Iris pigment epithelial cell (primary cell): ENCODE results near the gene RBP7.
"Not testable (repeated sequence)": the region's sequence is repeated elsewhere in the genome, so short reads cannot be mapped to it uniquely, and the experiment has no call there.

ENCODE experiments used
- DNase-seq: peaks from one replicate; pipeline ENCODE4 v3.0.0-alpha.2; 2011; ENCODE audit warnings: low read depth

Gene RBP7

DNA sequence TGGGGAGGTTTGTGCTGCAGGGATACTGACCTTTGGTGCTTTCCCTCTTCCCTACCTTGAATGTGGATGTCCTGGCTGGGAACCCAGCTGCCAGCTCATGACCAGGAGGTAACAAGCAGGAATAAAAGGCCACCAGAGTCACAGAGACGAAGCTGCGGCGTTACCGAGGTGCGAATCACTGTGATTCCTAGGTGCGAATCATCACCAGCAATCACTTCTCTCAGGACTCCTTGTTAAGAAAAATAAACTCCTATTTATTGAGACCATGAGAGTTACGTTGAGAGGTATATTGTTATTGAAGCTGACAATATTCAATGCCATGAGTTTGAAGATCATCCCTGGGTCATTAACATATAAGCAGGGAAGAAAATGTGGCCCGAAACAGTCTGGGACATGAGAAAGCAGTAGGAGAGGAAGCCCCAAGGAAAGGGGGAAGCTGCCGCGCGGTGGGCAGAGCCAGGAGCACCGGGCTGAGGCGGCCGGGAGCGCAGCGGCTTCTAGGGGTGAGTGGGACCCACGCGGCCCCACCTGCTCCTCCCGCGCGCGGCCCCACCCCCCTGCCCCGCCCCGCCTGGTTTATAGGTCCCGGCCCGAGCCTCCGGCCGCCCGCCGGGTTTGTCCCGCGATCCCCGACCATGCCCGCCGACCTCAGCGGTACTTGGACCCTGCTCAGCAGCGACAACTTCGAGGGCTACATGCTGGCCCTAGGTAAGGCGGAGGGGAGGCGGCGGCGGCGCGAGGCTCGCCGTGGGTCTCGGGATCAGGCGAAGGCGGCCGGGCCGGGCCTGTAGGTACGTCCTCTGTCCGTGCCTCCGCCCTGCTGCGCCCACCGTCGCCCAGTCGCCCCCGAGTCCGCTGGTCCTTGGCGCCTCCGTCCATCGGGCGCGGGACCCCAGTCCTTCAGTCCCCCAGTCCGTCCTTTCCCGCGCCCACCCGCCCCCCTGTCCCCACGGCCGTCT, at the start of gene RBP7:
TSS of gene RBP7 (plus strand) at position 605 of the 959 bp plus-strand sequence. CDS start at position 636, 31 bp downstream.
- no peak for DNase-seq

DNA sequence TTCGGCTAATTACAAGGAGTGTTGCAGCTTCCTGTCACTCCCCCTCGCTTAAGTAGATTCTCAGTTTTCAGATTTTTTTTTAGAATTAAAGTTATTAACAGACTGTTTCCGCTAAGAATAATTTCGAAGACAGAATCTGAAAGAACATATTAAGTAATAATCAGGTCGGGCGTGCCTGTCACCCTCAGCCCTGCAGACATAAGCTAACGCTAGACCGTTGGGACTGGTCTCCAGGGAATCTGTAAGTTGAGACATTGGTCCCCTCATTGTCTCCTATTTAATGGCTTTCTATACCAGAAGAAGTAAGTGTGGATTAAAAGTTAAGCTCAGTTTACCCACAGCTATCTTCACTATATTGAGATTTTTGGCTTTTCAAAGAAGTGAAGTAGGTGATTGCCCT, 39.3 kb upstream of the RBP7 start:
- no peak for DNase-seq

DNA sequence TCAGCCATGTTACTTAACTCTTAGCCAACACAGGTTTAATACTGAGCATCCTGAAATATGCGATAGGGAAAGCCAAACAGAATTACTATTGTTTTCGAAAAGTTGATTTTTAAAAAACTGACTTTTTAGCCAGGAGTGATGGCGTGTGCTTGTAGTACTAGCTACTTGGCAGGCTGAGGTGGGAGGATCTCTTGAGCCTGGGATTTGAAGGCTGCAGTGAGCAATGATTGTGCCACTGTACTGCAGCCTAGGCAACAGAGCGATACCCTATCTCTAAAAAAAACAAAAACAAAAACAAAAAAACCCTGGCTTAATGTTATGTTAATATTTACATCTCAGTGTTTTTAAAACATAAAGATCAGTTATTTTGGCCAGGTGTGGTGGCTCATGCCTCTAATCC, 37.0 kb upstream of the RBP7 start:
- no peak for DNase-seq

DNA sequence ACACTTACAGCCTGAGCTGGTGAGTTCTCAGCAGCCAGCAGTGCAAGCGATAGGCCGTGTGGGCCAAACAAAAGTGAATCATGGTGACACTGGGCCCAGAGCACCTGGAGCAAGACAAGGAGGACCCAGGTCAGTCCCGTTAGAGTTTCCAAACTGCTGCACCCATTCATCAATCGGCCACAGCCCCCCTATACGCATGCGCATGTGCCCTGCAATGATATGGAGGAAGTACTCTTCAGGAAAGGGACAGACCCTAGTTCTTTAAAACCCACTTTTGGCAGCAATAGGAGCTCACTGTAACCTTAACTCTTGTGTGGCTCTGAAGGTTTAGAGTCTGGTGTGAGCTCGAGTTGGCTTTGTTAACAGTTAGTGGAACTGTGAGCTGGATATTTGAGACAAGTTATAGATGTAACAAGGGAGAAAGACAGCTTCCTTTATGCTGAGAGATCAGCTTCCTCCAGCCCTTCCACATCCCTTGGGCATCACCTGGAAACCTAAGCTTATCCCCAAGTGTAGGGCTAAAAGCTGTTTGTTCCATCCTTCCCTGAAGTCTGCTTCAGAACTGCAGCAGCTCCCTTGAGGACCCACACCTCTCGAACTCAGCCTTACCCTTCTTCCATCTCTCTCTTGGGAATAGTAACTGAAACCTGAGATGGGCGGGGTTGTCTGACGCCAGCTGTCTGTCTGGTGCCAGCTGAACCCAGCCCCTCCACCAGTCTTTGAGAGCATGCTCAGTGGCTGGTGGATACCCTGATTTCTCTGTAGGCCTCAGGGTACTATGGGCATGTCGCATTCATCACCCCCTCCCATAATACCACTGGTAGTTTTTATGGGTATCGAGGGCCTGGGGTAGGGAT, 36.1 kb upstream of the RBP7 start:
- DNase-seq: peak; percentile 10

DNA sequence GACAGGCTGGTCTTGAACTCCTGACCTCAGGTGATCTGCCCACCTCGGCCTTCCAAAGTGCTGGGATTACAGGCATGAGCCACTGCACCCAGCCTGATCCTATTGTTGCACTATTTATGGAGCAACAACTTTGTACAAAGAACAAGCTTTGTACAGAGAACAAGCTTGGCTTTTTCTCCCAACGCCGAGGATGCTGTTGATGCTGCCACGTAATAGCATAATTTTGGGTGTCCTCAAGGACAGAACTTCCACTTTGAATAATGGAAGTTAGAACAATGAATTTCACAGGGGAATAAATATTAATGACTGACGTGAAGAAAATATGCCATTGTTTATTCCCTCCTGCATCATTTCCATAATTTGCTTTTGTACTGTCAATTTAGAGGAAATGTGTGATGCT, 12.8 kb upstream of the RBP7 start:
- DNase-seq: no peak

DNA sequence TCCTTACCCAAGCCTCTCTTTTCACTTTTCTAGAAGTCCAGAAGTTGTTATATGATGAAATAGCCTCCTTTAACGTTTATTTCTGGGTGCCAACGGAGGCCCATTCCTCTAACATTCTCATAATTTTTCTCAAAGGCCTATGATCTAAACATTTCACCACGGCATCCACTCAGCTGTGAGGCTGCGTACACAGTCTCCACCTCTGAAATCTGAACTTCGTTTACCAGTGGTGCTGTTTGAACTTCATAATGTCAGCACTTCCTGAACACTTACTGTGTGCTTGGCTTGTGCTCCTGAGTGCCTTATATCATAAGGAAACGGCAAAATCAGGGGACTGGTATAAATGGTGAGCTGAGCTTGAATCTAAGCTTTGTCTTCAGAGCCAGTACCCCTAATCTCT, 12.0 kb upstream of the RBP7 start:
- peak; percentile 75 for DNase-seq

DNA sequence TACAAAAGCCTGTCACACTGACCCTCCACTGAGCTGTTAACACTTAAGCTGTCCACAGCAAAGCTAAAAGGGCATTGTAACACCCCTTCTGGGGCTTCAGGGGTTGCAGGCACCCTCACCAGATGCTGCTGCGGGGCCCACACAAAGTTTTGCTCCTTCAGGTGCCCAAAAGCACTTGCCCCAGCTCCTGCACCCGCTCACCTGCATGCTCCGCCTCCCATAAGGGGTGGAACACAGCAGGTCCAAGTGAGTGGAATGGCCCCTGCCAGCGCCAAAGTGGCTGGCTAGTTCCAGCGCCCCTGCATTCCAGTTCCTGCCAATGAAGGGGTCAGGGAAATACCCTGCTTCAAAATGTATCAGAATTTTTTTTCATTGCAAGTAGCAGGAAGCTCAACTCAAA, 7.3 kb upstream of the RBP7 start:
- DNase-seq: no peak

DNA sequence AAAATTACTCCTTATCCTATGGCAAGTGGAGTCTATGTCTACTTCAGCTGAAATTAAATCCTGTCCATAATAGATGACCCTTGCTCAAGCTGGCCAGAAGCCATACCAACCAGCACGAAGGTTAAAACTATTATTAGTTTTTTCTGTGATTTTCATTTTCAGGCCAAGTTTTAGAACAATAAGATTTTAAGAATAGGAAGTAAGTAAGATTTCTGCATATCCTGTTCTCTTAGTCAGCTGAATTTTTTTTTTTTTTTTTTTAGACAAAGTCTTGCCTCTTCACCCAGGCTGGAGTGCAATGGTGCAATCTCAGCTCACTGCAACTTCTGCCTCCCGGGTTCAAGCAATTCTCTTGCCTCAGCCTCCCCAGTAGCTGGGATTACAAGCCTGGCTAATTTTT, 6.1 kb upstream of the RBP7 start:
- no peak for DNase-seq

DNA sequence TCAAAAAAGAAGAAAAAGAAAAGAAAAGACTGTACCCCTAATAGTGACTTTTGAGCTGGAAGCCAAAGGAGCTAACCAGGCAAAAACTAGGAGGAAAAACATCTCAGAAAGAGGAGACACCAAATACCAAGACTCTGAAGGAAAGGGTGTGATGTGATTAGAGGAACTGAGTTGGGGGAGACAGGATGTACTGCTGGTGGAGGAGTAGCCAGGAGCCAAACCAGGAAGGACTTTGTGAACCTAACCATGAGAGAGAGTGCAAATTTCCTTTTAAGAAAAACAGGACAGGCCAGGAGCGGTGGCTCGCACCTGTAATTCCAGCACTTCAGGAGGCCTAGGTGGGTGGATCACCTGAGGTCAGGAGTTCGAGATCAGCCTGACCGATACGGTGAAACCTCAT, 4.1 kb upstream of the RBP7 start:
- DNase-seq: no peak

DNA sequence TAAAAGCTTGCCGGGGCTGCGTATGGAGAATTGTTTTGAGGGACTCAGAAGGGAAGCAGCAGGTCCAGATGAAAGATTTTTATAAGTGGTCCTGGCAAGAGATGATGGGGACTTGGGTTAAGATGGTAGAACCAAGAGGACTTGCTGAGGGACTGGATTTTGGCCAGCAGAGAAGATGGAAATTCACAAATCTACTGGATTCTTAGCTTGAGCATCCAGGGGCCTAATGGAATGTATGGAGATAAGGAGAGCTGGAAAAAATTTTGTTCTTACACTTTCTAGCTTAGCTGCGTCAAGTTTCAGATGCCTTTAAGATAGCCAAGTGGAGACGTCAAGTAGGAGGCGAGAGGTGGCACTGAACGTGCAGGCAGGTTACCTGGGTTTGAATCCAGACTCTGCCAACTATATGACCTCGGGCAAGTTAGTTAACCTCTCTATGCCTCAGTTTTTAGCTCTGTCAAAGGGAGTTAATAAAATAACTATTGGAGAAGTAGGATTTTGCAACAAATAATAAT, 3.4 kb upstream of the RBP7 start:
- no peak for DNase-seq

DNA sequence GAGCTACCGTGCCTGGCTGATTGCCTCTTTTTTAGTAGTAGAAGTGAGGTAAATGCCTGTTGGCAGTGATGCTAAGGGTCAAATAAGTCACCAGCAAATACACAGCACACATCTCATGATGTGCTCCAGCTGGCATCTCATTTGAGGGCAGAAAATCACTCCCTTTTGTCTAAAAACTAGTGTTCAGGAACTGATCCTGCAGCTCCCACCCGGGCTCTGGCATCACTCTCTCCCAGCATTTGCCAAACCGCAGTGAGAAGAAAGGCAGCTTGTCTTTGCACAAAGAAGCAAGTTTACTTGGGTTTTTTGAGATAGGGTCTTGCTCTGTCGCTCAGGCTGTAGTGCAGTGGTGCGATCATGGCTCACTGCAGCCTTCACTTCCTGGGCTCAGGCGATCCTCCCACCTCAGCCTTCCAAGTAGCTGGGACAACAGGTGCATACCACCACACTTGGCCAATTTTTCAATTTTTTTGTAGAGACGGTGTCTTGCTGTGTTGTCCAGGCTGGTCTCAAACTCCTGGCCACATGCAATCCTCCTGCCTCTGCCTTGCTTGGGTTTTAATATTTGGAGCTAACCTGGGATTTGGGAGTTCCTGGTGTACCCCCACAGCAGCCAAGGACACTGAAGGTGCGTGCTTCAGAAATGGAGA, 4.1 kb downstream of the RBP7 start:
- no peak for DNase-seq

DNA sequence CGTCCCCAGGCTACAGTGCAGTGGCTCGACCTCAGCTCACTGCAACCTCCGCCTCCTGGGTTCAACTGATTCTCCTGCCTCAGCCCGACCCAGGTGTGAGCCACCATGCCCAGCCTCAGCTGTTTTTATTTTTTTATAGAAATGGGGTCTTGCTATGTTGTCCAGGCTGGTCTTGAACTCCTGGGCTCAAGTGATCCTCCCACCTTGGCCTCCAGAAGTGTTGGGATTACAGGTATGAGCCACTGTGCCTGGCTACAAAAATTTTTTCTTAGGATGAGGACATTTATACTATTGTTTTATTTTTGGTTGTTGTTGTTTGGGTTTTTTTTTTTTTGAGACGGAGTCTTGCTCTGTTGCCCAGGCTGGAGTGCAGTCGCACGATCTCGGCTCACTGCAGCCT, 8.2 kb downstream of the RBP7 start:
- not testable (repeated sequence) for DNase-seq

DNA sequence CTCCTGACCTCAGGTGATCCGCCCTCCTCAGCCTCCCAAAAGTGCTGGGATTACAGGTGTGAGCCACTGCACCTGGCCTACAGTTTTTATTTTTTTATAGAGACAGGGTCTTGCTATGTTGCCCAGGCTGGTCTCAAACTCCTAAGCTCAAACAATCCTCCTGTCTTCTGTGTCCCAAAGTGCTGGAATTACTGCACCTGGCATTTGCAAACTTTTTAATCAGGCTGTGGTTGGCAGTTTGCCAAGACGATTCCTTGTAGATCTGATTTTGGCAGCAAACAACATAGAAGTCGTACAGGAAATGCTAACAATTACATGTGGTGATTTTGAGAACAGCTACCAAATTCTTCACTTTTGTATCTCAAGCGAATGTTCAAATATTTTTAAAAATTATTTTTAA, 10.1 kb downstream of the RBP7 start:
- DNase-seq: no peak

DNA sequence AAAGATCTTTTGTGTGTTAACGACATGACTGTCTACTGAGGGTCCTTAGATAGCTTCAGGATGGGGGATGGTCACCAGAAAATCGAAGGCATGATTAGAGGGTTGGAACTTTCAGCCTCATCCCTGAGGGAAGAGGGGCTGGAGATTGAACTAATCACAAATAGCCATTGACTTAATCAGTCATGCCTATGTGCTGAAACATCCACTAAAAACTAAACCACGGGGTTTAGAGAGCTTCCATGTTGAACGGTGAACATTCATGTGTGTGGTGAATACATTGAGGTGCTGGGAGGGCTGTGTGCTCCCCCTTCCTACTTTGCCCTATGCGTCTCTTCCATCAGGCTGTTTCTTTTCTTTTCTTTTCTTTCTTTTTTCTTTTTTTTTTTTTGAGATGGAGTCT, 17.0 kb downstream of the RBP7 start:
- DNase-seq: peak; percentile 2

DNA sequence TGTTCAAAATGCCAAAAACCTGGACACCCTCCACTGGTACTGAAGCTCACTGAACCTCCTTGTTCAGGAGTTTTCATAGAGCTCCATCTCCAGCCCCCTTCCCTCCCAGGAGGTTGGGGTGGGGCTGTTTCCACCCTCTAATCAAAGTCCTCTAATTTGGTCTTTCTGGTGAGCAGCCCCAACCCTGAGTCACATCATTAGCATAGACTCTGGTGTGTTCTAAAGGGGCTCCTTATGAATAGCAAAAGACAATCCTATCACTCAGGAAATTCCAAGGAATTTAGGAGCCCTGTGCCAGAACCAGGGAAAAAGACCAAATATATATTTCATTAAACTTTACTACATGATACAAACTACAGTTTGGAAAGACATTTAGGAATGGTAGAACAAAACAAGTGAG, 22.5 kb downstream of the RBP7 start:
- DNase-seq: no peak

DNA sequence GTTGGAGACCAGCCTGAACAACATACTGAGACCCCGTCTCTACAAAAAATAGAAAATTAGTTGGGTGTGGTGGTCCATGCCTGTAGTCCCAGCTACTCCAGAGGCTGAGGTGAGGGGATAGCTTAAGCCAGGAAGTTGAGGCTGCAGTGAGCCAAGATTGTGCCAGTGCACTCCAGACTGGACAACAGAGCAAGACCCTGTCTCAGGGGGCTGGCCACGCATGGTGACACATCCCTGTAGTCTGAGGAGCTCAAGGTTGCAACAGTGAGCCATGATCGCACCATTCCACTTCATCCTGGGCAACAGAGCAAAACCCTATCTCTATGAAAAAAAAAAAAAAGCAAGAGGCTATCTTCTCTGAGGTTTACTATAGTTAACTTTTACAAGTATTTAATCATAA, 23.1 kb downstream of the RBP7 start:
- DNase-seq: no peak

DNA sequence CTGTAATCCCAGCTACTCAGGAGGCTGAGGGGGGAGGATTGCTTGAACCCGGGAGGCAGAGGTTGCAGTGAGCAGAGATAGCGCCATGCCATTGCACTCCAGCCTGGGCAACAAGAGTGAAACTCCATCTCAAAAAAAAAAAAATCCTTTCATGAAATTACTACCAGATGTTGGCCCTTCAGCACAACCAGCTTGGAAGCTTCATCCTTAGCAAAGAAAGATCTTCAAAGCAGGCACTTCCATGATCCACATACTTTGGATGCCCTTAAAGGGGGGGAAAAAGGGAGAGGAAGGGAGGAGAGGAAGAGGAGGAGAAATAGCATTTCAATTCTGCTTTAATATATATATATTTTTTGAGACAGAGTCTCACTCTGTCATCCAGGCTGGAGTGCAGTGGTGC, 23.6 kb downstream of the RBP7 start:
- not testable (repeated sequence) for DNase-seq

DNA sequence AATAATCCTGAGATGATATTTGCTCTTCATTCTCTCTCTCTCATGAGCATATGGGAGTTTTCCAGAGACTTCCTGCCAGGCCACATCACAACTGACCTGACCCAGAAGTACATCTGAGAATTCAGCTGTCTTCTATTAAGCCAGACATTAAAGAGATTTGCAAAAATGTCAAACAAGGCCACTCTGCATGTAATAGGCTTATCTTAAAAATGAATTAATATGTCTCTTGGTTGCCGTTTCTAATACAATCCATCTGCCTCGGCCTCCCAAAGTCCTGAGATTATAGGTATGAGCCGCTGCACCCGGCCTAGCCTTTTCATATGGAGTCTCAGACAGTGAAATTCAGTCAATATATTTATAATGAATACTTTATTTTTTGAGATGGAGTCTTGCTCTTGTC, 25.0 kb downstream of the RBP7 start:
- DNase-seq: not testable (repeated sequence)

DNA sequence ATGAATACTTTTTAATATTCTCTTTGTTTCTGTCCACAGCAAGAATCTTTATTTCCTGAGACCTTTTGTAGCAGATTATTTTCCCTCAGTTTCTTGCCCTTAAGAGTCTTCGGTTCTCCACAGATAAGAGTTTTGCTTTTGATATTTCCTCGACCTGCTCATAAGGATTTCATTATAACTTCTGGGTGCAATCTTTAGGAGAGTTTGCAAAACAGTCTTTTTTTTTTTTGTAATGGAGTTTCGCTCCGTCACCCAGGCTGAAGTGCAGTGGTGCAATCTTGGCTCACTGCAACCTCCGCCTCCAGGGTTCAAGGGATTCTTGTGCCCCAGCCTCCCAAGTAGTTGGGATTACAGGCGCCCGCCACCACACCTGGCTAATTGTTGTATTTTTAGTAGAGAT, 25.6 kb downstream of the RBP7 start:
- DNase-seq: no peak

DNA sequence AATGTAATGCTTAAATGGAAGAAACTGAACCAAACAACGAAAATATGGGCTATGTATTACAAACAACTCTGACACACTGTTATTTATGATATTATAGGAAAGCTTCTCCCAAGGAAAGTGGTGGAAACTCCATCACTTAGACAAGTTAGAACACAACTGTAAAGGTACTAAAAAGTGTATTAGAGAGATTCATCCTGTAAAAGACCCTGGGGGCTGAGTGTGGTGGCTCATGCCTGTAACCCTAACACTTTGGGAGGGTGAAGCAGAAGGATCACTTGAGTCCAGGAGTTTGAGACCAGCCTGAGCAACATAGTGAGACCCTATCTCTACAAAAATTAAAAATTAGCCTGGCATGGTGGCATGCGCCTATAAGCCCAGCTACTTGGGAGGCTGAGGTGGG, 28.3 kb downstream of the RBP7 start:
- DNase-seq: no peak

DNA sequence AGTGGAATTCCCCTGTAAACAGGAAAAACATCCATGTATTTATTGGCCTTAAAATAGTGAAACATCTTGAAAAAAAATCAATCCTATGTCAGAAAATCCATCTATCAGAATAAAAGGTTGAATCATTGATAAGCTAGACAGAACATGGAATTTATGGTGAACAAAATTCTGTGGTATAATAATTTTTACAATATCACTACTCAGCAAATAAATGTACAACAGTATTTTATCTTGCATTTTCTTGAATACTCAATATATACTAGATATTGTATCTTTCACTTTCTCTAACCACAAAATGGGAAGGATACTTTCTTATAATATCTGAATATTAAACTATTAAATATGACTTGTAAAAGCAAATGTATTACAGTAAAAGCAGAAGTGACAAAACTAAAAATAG, 30.0 kb downstream of the RBP7 start:
- no peak for DNase-seq

DNA sequence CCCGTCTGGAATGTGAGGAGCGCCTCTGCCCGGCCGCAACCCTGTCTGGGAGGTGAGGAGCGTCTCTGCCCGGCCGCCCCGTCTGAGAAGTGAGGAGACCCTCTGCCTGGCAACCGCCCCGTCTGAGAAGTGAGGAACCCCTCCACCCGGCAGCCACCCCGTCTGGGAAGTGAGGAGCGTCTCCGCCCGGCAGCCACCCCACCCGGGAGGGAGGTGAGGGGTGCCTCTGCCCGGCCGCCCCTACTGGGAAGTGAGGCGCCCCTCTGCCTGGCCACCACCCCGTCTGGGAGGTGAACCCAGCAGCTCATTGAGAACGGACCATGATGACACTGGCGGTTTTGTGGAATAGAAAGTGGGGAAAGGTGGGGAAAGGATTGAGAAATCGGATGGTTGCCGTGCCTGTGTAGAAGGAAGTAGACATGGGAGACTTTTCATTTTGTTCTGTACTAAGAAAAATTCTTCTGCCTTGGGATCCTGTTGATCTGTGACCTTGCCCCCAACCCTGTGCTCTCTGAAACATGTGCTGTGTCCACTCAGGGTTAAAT, 32.0 kb downstream of the RBP7 start:
- DNase-seq: not testable (repeated sequence)
